H1 (cell line): Measurements from ENCODE around the gene LY6G5C. TPM values are rescaled to one million over a fixed set of nuclear protein-coding genes. Genes with fewer than 3 reads are reported as not detected.

Experiments used
- CTCF ChIA-PET: fragments of 300-600 bp; sonication (Branson Sonifier 250); formaldehyde crosslinking; loops from one replicate; lab custom pipeline; 2021; ENCODE audit not compliant: partially characterized antibody; lab: Charles Lee
- POLR2A ChIA-PET: fragments of 300-600 bp; sonication (Branson Sonifier 250); formaldehyde crosslinking; loops from one replicate; lab custom pipeline; 2021; ENCODE audit warnings: inconsistent platforms; ENCODE audit not compliant: partially characterized antibody; lab: Charles Lee
- DNase-seq, 2 experiments: peaks; one replicate each; pipeline versions ENCODE4 v3.0.0 to v3.0.0-alpha.2; 2010 to 2022; ENCODE audit warnings: low spot score in 2 of 2, low read depth in 1 of 2, mixed read lengths in 1 of 2
- FAIRE-seq: peaks from 2 replicates; lab custom pipeline; 2011; peaks lifted over from hg19 to GRCh38; lab: Jason Lieb, UNC
- H2AFZ ChIP-seq: 2 replicates; pipeline ENCODE4 v1.8.1; 2012; ENCODE audit warnings: low read length, inconsistent platforms
- H2AK5ac ChIP-seq: 2 replicates; pipeline ENCODE4 v1.6.1; 2013; ENCODE audit warnings: low read depth, low read length
- H2BK120ac ChIP-seq: replicated peaks from 2 replicates; pipeline ENCODE3; 2013; ENCODE audit warnings: low read depth, low read length, inconsistent platforms
- H2BK12ac ChIP-seq: 2 replicates; pipeline ENCODE4 v1.6.1; 2013; ENCODE audit warnings: low read depth, low read length
- H2BK15ac ChIP-seq: 2 replicates; pipeline ENCODE4 v1.6.1; 2013; ENCODE audit warnings: low read length
- H2BK20ac ChIP-seq: 2 replicates; pipeline ENCODE4 v1.6.1; 2013; ENCODE audit warnings: low read length
- H2BK5ac ChIP-seq: 2 replicates; pipeline ENCODE4 v1.6.1; 2013; ENCODE audit warnings: low read depth, low read length
- H3K14ac ChIP-seq: 2 replicates; pipeline ENCODE4 v1.6.1; 2013; ENCODE audit warnings: inconsistent platforms; ENCODE audit not compliant: insufficient read length
- H3K18ac ChIP-seq: 2 replicates; pipeline ENCODE4 v1.6.1; 2013; ENCODE audit warnings: low read length; ENCODE audit errors: extremely low read depth
- H3K23ac ChIP-seq: 2 replicates; pipeline ENCODE4 v1.6.1; 2013; ENCODE audit warnings: inconsistent platforms; ENCODE audit not compliant: insufficient read length
- H3K23me2 ChIP-seq: 2 replicates; pipeline ENCODE4 v1.6.1; 2013; ENCODE audit warnings: low read depth, low read length
- H3K27ac ChIP-seq: 2 replicates; pipeline ENCODE4 v1.6.1; 2011; ENCODE audit warnings: low read depth, low read length, inconsistent platforms
- H3K27me3 ChIP-seq, 4 experiments: replicated peaks in 1 of 4; 1 replicate in 1 of 4; 2 replicates in 3 of 4; pipeline versions ENCODE4 v1.6.1 to v1.8.1; 2011 to 2013; ENCODE audit warnings: low read length in 3 of 4, mild to moderate bottlenecking in 3 of 4, inconsistent platforms in 2 of 4, mixed read lengths in 2 of 4, moderate library complexity in 1 of 4; ENCODE audit not compliant: control insufficient read depth in 3 of 4, insufficient read depth in 3 of 4; ENCODE audit errors: extremely low read depth in 1 of 4
- H3K36me3 ChIP-seq, 4 experiments: 2 replicates each; pipeline versions ENCODE4 v1.6.1 to v1.8.1; 2011 to 2013; ENCODE audit warnings: mild to moderate bottlenecking in 4 of 4, low read length in 3 of 4, moderate library complexity in 2 of 4, control low read depth in 1 of 4, inconsistent platforms in 1 of 4; ENCODE audit not compliant: insufficient read depth in 4 of 4, control insufficient read depth in 2 of 4
- H3K4ac ChIP-seq: replicated peaks from 2 replicates; pipeline ENCODE3; 2013; ENCODE audit warnings: low read length, low read depth, mixed read lengths, inconsistent platforms; ENCODE audit not compliant: insufficient read length
- H3K4me1 ChIP-seq, 4 experiments: replicated peaks in 1 of 4; 1 replicate in 1 of 4; 2 replicates in 3 of 4; pipeline versions ENCODE4 v1.6.1 to v1.8.1; 2011 to 2013; ENCODE audit warnings: low read length in 3 of 4, inconsistent platforms in 2 of 4, mixed read lengths in 1 of 4; ENCODE audit not compliant: insufficient read depth in 4 of 4, control insufficient read depth in 3 of 4
- H3K4me2 ChIP-seq, 2 experiments: 2 replicates each; pipeline versions ENCODE4 v1.6.1 to v1.8.1; 2011 to 2013; ENCODE audit warnings: low read depth in 2 of 2, low read length in 2 of 2, control low read depth in 1 of 2, inconsistent platforms in 1 of 2, mild to moderate bottlenecking in 1 of 2; ENCODE audit not compliant: insufficient read depth in 1 of 2
- H3K4me3 ChIP-seq, 4 experiments: fragments of 200-600, 300-600 bp in 1 of 4; sonication (generic), shearing (Covaris generic), sonication (Bioruptor Twin) in 1 of 4; 2 replicates each; pipeline versions ENCODE4 v1.5.1 to v1.8.1; 2011 to 2016; ENCODE audit warnings: low read length in 4 of 4, low read depth in 3 of 4, control low read depth in 2 of 4, inconsistent platforms in 2 of 4, mild to moderate bottlenecking in 2 of 4, mixed read lengths in 1 of 4, moderate library complexity in 1 of 4; ENCODE audit not compliant: insufficient read depth in 2 of 4; ENCODE audit errors: extremely low read depth in 1 of 4
- H3K56ac ChIP-seq: replicated peaks from 2 replicates; pipeline ENCODE3; 2013; ENCODE audit warnings: low read depth, mild to moderate bottlenecking, mixed read lengths, low read length, inconsistent platforms; ENCODE audit not compliant: insufficient read length
- H3K79me1 ChIP-seq: 2 replicates; pipeline ENCODE4 v1.6.1; 2013; ENCODE audit warnings: low read depth, low read length, control low read depth
- H3K79me2 ChIP-seq, 2 experiments: 2 replicates each; pipeline versions ENCODE4 v1.6.1 to v1.8.1; 2012 to 2013; ENCODE audit warnings: low read length in 2 of 2, mild to moderate bottlenecking in 2 of 2, inconsistent platforms in 1 of 2; ENCODE audit not compliant: insufficient read depth in 2 of 2, control insufficient read depth in 1 of 2
- H3K9ac ChIP-seq, 4 experiments: replicated peaks in 1 of 4; 1 replicate in 1 of 4; 2 replicates in 3 of 4; pipeline versions ENCODE4 v1.6.1 to v1.8.1; 2011 to 2013; ENCODE audit warnings: low read depth in 3 of 4, low read length in 3 of 4, control low read depth in 2 of 4, mild to moderate bottlenecking in 2 of 4, moderate library complexity in 2 of 4, inconsistent platforms in 1 of 4; ENCODE audit errors: extremely low read depth in 1 of 4
- H3K9me3 ChIP-seq, 2 experiments: 2 replicates each; pipeline versions ENCODE4 v1.6.1 to v1.8.1; 2012 to 2013; ENCODE audit warnings: mild to moderate bottlenecking in 2 of 2, moderate library complexity in 2 of 2, control low read depth in 1 of 2, inconsistent platforms in 1 of 2, low read depth in 1 of 2, low read length in 1 of 2, mixed read lengths in 1 of 2; ENCODE audit not compliant: insufficient read depth in 2 of 2
- H4K20me1 ChIP-seq, 2 experiments: replicated peaks in 1 of 2; 2 replicates each; pipeline versions ENCODE3 to v1.8.1; 2011 to 2013; ENCODE audit warnings: inconsistent platforms in 2 of 2, low read length in 2 of 2, mild to moderate bottlenecking in 1 of 2; ENCODE audit not compliant: insufficient read depth in 2 of 2, control insufficient read depth in 1 of 2
- H4K5ac ChIP-seq: 2 replicates; pipeline ENCODE4 v1.6.1; 2013; ENCODE audit warnings: low read length, low read depth, mixed read lengths, inconsistent platforms; ENCODE audit not compliant: insufficient read length
- H4K8ac ChIP-seq: 2 replicates; pipeline ENCODE4 v1.8.0; 2013; ENCODE audit warnings: mild to moderate bottlenecking, moderate library complexity, low read length, inconsistent platforms; ENCODE audit not compliant: insufficient read depth; ENCODE audit errors: extremely low read depth
- H4K91ac ChIP-seq: replicated peaks from 2 replicates; pipeline ENCODE3; 2013; ENCODE audit warnings: low read length, mixed read lengths, inconsistent platforms; ENCODE audit not compliant: insufficient read length
- BACH1 ChIP-seq: IDR thresholded peaks from 2 replicates; pipeline ENCODE4 v1.6.1; 2012; ENCODE audit warnings: low read length, improper control_type of control experiment
- CBX5 ChIP-seq: fragments of 300-800, 300-1000 bp; sonication (generic); IDR thresholded peaks from 2 replicates; pipeline ENCODE4 v1.7.1; 2016; ENCODE audit warnings: antibody characterized with exemption, low read length, low read depth
- CTBP2 ChIP-seq: IDR thresholded peaks from 2 replicates; pipeline ENCODE4 v1.7.0; 2011; ENCODE audit warnings: borderline replicate concordance, mild to moderate bottlenecking, moderate library complexity, mixed read lengths, low read length; ENCODE audit not compliant: insufficient read depth, insufficient read length
- E2F6 ChIP-seq: IDR thresholded peaks from 2 replicates; pipeline ENCODE4 v1.6.1; 2012; ENCODE audit warnings: inconsistent platforms
- HDAC2 ChIP-seq, 2 experiments: fragments of 300-600 bp in 1 of 2; sonication (generic) in 1 of 2; IDR thresholded peaks; 2 replicates each; pipeline ENCODE4 v1.6.1; 2011 to 2012; ENCODE audit warnings: low read depth in 2 of 2, low read length in 2 of 2, mild to moderate bottlenecking in 2 of 2, moderate library complexity in 2 of 2, borderline replicate concordance in 1 of 2, inconsistent platforms in 1 of 2
- MAFK ChIP-seq: IDR thresholded peaks from 2 replicates; pipeline ENCODE4 v1.6.1; 2012; ENCODE audit warnings: low read depth, mild to moderate bottlenecking, improper control_type of control experiment, low read length
- SIN3A ChIP-seq, 2 experiments: IDR thresholded peaks in 1 of 2; conservative IDR thresholded peaks in 1 of 2; 2 replicates each; pipeline ENCODE4 v1.6.1; 2011 to 2012; ENCODE audit warnings: low read length in 2 of 2, improper control_type of control experiment in 1 of 2, low read depth in 1 of 2, mild to moderate bottlenecking in 1 of 2
- SIRT6 ChIP-seq: IDR thresholded peaks from one replicate; pipeline ENCODE4 v1.7.1; 2012; ENCODE audit warnings: low read length, inconsistent platforms
- ZNF274 ChIP-seq: IDR thresholded peaks from 2 replicates; pipeline ENCODE4 v1.7.0; 2012; ENCODE audit warnings: low read length, borderline replicate concordance; ENCODE audit errors: extremely low read depth
- WGBS, 2 experiments: shearing (Covaris generic) in 1 of 2; methylation state at CpG; one replicate each; pipeline versions ENCODE4 v1.1.6 to v1.1.7; 2013 to 2015; ENCODE audit warnings: low lambda C conversion rate in 2 of 2, mixed read lengths in 2 of 2, inconsistent platforms in 1 of 2, low coverage in 1 of 2, missing lambda C conversion rate in 1 of 2; ENCODE audit not compliant: insufficient replicate concordance in 2 of 2, insufficient coverage in 1 of 2, insufficient read length in 1 of 2; ENCODE audit errors: extremely low coverage in 1 of 2, missing lambda C conversion rate in 1 of 2; 5-methylcytosine and 5-hydroxymethylcytosine counted together
- polyA plus RNA-seq, 7 experiments: library from polyadenylated mRNA; depleted of rRNA in 3 of 7; stranded (reverse) in 5 of 7; unstranded in 2 of 7; fragments of >200 nt in 5 of 7; fragments of 200-250 nt in 2 of 7; gene quantifications; 1 replicate in 5 of 7; 2 replicates in 1 of 7; 4 replicates in 1 of 7; pipeline versions ENCODE4 v1.2.1 to v1.2.3, GENCODE V29; 2011 to 2013; ENCODE audit warnings: missing spikeins in 2 of 7, mixed read lengths in 2 of 7
- total RNA-seq: library from RNA; stranded (reverse); fragmentation: NEBNext Ultra II Directional; extraction: Animal tissue kit (Norgen Biotek cat#: 25700); gene quantifications from 2 replicates; pipeline ENCODE4 v1.2.1, GENCODE V29; 2021

The LY6G5C gene
- total and polyA plus RNA-seq, 2 of the 8 experiments (the other 6 are each of a cell fraction or from before 2014, with no cell fraction given): 1.1 to 1.8 TPM

DNA sequence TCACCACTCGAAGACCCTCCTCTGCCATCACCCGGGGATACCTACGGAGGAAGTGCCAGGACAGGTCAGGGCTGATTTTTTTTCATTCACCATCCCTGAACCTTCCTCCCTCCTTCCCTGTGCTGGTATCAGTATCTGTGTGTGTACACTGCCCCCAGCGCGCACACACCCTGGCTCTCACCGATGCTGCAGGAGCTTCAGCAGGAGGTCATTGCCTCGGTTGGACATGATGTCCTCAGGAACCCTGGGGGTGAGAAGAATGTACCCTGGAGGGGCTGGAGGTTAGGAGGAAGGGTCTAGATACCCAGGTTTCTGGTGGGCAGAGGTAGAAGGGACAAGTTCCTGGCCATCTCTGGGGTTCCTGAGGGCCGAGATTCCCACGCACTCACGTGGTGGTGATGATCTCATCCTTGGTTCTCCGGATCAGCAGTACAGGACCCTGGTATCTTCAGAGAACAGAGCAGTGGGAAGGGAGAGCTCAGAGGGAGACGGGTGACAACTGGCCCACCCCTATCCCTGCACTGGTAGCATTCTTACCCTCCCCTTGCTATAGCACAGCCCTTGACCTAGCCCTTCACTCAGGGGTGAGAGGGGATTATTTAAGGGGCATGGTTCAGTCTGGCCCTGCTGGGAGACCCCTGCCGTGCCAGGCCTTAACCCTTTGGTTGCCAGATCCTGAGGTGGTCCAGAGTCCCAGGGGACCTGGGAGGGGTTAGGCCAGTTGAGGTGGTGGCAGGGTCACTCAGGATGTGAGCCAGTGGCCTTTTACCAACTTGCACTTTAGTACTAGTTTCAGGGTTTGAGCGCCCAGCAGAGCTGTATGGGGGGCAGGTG is 7.2 kb upstream of the LY6G5C start:
- no peak overlapping the region for H2BK15ac ChIP-seq
- no peak overlapping the region for H2AK5ac ChIP-seq
- H2BK120ac ChIP-seq: no peak overlapping the region
- H3K79me1 ChIP-seq: no peaks in the 10 kb centered on the region
- H3K56ac ChIP-seq: no peak overlapping the region
- H4K5ac ChIP-seq: no peak overlapping the region
- H4K91ac ChIP-seq: no peak overlapping the region
- no peaks in the 10 kb centered on the region for H4K20me1 ChIP-seq
- no peak for FAIRE-seq
- H3K4ac ChIP-seq: no peak overlapping the region
- no peaks in the 10 kb centered on the region for H3K9me3 ChIP-seq
- H3K9ac ChIP-seq: no peak overlapping the region
- no peak overlapping the region for H2BK12ac ChIP-seq
- H3K23ac ChIP-seq: no peak overlapping the region
- no peak for DNase-seq
- H2BK5ac ChIP-seq: no peak overlapping the region
- H4K8ac ChIP-seq: peak overlapping the region; percentile 14
- peaks cover 3 to 25% (median 17%) of the 10 kb centered on the region in 4 experiments; a peak in 5 of 8 replicates for H3K36me3 ChIP-seq
- no peak overlapping the region for H3K18ac ChIP-seq
- H3K4me3 ChIP-seq: no peak overlapping the region
- peak overlapping the region in 1 of 2 experiments; percentile 28; a peak in 1 of 4 replicates for H3K4me2 ChIP-seq
- WGBS, 2 experiments: 91% methylated on average over 14 of the region's 14 CpGs; no CpG with 5 or more reads in 1 of the 2 experiments
- peaks cover 0 to 5% (median 4%) of the 10 kb centered on the region in 4 experiments; a peak in 5 of 7 replicates for H3K4me1 ChIP-seq
- POLR2A ChIA-PET: interaction anchor here (0.8 to 6.6 kb wide), 4 partner anchors 24 to 140 kb away, joined by 3 to 33 read pairs (median 4); partner anchors contain the start of genes BAG6 and HSPA1B
- no peak overlapping the region for H3K14ac ChIP-seq
- peaks cover under 1% of the 10 kb centered on the region; the same call in 1 of the 2 replicates for H3K23me2 ChIP-seq
- H3K27me3 ChIP-seq: no peaks in the 10 kb centered on the region; a peak in 1 of 7 replicates
- no peak overlapping the region for H3K27ac ChIP-seq
- no peak for TF ChIP-seq SIRT6
- TF ChIP-seq ZNF274: no peak
- TF ChIP-seq CBX5: no peak
- no peak for TF ChIP-seq E2F6
- TF ChIP-seq BACH1: no peak
- no peak for TF ChIP-seq HDAC2 (IDR thresholded peaks at IDR 0.05; ENCODE audit: borderline replicate concordance in 1 of 2, low read depth in 2 of 2, low read length in 2 of 2)
- no peak for TF ChIP-seq SIN3A (conservative IDR thresholded peaks at IDR 0.05 in 1 of 2, IDR thresholded peaks at IDR 0.05 in 1 of 2; ENCODE audit: low read depth in 1 of 2, low read length in 2 of 2)
- TF ChIP-seq CTBP2: no peak
- no peak for TF ChIP-seq MAFK
- TF ChIP-seq, all 59 proteins: peak for 0
- Histone ChIP-seq H2AFZ (no peak overlapping the region), H3K79me2 (no peaks in the 10 kb centered on the region), H2BK20ac (no peak overlapping the region)
- CTCF ChIA-PET: interaction anchor here (0.8 to 5.8 kb wide), 12 partner anchors 11 to 181 kb away, joined by 3 to 26 read pairs (median 4); partner anchors contain the start of genes CSNK2B, DDAH2, GPANK1 and LSM2
